HG03108 (cell line): Measurements from ENCODE around the gene TESK2.
"Not testable (repeated sequence)": the region's sequence is repeated elsewhere in the genome, so short reads cannot be mapped to it uniquely, and the experiment has no call there.

Source experiments
- ATAC-seq: cut with Tn5 transposase; IDR thresholded peaks from one replicate; pipeline ENCODE4 v1.9.1; 2021; ENCODE audit warnings: moderate library complexity; ENCODE audit not compliant: unreplicated experiment

Gene TESK2

DNA sequence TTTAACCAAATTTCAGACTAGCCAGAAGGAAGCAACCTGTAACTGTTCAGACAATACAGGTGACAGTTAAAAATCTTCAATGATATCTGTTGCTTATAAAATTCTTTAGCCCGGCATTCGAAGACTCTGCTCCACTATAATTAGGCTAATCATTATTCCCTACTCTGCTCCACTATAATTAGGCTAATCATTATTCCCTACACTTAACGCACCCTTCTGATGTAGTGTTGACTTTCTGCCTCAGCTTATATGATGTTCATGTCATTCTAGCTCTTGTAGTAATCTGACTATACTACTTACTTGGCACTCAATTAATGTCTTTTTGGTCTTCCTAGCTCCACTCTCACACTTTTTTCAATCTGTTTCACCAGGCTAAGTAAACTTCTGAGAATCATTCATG is 13.3 kb downstream of the TESK2 start:
- ATAC-seq: no peak

GRCh38 chr1:45474194-45474593 is 16.8 kb downstream of the TESK2 start:
- ATAC-seq: not testable (repeated sequence)

- peak; percentile 55 for ATAC-seq
Observed at GRCh38 chr1:45473302-45473701, 17.7 kb downstream of the TESK2 start.

DNA sequence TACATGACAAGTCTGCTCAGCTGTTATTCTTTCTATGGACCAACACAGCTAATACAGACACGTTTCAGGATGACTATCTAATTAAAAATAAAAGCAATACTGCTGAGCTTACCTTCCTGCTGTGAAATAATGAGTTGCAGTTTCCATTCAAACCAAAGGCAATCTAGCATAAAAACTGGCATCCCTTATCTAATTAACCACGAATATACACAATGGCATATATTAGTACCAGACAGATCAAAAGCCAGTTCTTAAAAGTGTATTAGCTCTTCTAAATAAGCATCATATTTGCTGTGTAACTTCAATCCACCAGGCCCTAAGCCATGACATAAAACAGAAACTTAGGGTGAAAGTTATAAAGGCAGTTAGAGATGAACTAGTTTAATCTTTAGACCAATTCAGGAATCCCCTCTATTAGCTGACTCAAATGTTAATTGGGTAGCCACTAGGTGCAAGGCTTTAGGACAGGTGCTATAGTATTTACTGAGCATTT is 20.6 kb downstream of the TESK2 start:
- peak; percentile 33 for ATAC-seq

GRCh38 chr1:45467353-45467752 is 23.6 kb downstream of the TESK2 start:
- ATAC-seq: peak; percentile 52

GRCh38 chr1:45465277-45465676 is 25.7 kb downstream of the TESK2 start:
- ATAC-seq: no peak

GRCh38 chr1:45458894-45459293 is 32.1 kb downstream of the TESK2 start:
- no peak for ATAC-seq

DNA sequence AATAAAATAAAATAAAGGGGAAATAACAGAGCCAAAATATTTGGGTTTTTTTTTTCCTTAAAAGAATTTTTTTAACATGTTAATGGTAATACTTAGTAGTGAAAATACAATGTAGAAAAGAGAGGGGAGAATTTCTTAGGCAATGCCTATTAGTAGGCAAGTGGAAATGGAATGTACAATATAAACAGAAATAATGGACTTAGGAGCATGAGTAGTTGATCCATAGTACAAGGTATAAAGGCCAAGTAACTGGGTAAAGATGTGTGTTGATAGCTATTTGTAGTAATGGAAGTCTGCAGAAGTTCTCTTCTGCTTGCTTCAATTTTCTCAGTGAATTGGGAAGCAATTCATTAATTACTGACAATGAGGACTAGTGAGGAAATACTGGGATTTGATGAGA is 34.4 kb downstream of the TESK2 start:
- ATAC-seq: no peak

DNA sequence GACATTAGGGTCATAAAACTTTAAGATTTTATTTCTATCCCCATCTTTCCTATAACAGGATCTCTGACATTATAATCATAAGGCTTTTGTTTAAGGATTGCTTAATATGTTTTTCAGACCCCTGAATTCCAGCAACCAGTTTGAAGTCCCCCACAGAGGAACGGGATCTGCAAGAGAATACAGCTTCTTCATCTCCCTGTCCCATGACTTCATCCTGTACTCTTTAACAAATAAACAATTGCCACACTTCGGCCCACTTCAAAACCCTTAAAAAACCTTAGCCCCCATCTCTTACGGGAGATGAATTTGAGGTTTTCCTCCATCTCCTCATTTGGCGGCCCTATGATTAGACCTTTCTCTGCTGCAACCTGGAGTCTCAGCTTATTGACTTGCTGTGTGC is 35.8 kb downstream of the TESK2 start:
- no peak for ATAC-seq

- ATAC-seq: no peak
Observed at GRCh38 chr1:45454464-45454863, 36.5 kb downstream of the TESK2 start.

DNA sequence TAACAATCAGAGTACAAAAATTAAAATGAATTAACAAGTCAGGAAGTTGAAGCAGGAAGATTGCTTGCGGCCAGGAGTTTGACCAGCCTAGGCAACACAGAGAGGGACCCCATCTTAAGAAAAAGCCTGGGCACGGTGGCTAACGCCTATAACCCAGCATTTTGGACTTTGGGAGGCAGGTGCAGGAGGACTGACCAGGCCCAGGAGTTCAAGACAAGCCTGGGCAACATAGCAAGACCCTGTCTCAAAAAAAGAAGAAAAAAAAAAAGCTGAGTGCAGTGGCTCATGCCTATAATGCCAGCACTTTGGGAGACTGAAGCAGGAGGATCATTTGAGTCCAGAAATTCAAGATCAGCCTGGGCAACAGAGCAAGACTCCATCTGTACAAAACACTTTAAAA is 38.5 kb downstream of the TESK2 start:
- no peak for ATAC-seq

DNA sequence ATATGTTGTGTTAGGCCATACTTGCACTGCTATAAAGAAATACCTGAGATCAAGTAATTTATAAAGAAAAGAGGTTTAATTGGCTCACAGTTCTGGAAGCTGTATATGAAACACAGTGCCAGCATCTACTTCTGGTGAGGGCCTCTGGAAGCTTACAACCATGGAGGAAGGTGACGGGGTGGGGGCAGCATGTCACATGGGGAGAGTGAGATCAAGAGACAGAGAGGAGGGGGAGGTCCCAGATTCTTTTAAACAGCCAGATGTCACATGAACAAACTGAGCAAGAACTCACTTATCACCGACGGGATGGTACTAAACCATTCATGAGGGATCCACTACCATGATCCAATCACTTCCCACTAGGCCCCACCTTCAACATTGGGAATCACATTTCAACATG is 42.6 kb downstream of the TESK2 start:
- no peak for ATAC-seq

GRCh38 chr1:45446950-45447672 is 43.9 kb downstream of the TESK2 start:
- ATAC-seq: no peak

DNA sequence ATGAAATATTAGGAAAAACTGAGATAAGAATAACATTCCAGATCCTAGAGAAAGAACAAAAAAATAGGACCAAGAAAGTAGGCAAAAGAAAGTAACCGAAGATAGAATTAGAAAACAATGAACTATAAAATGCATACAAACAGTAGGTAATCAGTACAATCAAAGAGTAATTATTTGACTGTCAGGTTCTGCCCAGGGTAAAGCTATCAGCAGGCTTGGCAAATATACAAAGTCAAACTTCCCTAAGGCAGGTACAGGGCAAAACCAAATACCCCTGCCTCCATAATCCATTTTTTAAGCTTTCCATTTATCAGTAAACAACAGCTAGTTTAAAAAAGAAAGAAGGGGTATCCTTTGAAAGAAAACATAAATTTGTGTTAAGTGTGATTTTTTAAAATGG is 44.4 kb downstream of the TESK2 start:
- no peak for ATAC-seq

DNA sequence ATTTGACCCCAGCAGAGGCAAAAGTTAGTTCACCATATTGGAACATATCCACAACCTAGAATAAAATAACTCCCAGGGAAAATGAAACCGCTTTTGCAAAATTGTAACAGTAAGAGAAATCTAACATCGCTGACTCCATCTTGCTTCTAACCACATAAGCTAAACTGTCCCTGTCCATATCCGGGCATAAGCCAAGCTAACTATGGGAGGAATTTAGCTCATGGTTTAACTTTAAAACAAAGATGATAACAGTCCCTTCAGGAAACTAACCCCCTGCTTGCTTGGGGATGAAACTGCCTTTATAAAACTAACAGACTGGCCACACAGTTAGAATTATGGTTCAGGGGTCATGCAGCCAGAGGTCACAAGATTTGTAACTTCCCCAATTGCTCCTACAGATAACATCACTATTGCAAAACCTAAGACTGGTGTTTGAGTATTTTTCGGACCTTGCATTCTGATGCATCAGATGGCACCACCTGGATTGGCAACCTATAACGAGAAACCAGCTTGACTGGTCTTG is 46.3 kb downstream of the TESK2 start:
- no peak for ATAC-seq

DNA sequence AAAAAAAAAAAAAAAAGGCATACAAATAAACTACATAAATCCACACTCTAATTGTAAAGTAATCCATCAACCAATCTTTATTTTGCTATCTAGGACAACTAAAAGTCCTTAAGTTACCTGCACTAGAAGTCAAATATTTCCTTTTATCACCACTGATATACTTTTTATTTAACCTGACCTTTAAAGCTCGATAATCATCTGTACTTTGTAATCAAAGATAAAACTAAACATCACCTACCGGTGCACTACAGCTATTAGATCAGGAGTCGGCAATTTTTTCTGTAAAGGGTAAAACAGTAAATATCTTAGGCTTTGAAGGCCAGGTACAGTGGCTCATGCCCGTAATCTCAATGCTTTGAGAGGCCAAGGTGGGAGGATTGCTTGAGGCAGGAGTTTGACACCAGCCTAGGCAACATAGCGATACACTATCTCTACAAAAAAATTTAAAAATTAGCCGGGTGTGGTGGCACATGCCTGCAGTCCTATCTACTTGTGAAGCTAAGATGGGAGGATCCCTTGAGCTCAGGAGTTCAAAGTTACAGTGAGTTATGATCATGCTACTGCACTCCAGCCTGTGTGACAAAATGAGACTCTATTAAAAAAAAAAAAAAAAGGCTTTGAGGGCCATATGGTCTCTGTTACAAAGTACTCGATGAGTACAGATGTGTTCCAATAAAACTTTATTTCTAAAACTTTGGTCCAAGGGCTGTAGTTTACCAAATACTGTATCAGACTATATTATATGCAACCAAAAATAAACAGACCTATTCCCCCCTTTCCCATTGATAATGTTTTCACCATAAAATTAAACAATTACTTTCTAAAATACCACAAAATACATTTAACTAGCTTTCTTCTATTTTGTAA is 47.1 kb downstream of the TESK2 start:
- no peak for ATAC-seq

- ATAC-seq: no peak
Observed at GRCh38 chr1:45442272-45442671, 48.7 kb downstream of the TESK2 start.

GRCh38 chr1:45437323-45437722 is 53.6 kb downstream of the TESK2 start:
- no peak for ATAC-seq

DNA sequence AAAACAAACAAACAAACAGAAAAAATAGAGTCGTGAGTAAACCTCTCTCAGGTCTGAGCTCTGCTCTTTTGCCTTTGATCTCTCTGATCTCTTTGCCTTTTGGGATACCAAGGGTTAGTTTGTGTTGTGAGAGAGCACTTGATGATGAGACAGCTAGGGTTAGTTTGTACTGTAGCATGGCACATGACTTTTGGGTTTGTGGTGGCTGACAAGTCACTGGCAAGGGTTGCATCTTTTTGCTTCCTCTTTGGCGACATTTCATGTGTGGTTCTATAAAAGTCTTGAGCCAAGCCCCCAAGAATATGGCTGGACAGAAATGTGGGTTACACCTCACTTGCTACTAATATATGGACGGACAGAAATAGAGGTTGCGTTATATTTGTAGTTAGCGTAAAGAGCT is 60.5 kb downstream of the TESK2 start:
- no peak for ATAC-seq

GRCh38 chr1:45429561-45430159 is 61.3 kb downstream of the TESK2 start:
- no peak for ATAC-seq

GRCh38 chr1:45423906-45424678 is 66.9 kb downstream of the TESK2 start:
- no peak for ATAC-seq
